HG03354 (cell line): ENCODE results near the gene SDHA.
A peak's percentile ranks its signal among the peaks of the same experiment; 100 is the strongest.
"Not testable (repeated sequence)": the region's sequence is repeated elsewhere in the genome, so short reads cannot be mapped to it uniquely, and the experiment has no call there.

Source experiments
- ATAC-seq: cut with Tn5 transposase; IDR thresholded peaks from one replicate; pipeline ENCODE4 v1.9.1; 2021; ENCODE audit warnings: mild to moderate bottlenecking; ENCODE audit not compliant: unreplicated experiment, poor library complexity, severe bottlenecking

The SDHA gene

DNA sequence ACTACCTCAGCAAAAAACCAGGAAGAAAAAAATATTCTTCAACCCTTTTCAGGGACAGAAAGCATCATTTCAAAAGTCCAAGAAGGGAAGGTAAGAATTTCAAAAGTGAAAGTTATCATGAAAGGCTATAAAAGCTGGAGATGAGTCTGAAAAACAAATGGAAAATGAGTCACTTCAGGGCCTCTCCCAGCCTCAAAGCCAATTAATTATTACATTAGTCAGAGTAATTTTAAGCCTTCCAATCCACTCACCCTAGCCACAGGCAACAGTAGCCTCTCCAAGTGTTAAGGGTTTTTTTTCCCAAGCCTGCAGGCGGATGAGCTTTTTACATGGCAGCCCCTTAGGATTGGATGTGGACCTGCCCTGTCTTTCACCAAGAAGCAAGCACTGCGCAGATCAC is 2.9 kb upstream of the SDHA start:
- ATAC-seq: not testable (repeated sequence)

- not testable (repeated sequence) for ATAC-seq
Measured at GRCh38 chr5:216076-216475, 2.0 kb upstream of the SDHA start.

- ATAC-seq: peak; percentile 32
Measured at GRCh38 chr5:218457-219291, 554 bp downstream of the SDHA start.

DNA sequence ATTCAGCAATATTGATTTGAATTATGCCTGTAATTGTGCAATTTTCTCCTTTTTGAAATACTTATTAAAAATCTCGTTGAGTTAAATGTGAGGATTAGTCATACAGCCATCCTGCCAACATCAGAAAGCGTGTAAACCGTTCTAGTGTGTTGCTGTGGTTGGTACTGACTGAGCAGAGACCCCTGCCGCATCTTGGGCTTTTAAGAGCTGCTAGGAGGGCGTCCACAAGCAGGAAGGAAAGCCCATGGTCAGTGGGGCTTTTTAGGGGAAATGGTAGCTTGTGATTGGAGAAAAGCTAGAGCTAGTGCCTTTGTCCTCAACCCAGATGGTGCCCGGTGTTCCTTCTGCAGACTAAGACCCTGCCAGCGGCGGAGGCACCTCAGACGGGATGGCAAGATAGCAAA is 1.3 kb downstream of the SDHA start:
- no peak for ATAC-seq

DNA sequence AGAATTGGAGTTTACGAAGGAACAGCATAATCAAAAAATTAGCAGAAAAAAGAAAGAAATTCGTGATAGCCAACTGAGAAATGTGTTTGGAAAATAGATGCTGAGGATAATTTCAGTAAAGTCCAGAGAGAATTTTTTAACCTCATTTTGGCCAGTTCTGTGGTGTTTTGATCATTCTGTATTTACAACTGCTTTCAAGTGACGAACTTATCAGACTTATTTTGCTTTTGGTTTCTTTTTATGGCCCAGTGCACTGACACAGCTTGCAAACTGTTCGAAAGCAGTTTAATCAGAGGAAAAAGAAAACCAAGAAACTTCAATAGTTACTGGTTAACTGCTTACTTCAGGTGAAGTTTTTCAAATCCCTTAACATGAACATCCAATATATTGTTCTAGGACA is 1.9 kb downstream of the SDHA start:
- ATAC-seq: no peak

- ATAC-seq: not testable (repeated sequence)
Measured at GRCh38 chr5:222951-223715, 5.0 kb downstream of the SDHA start.

DNA sequence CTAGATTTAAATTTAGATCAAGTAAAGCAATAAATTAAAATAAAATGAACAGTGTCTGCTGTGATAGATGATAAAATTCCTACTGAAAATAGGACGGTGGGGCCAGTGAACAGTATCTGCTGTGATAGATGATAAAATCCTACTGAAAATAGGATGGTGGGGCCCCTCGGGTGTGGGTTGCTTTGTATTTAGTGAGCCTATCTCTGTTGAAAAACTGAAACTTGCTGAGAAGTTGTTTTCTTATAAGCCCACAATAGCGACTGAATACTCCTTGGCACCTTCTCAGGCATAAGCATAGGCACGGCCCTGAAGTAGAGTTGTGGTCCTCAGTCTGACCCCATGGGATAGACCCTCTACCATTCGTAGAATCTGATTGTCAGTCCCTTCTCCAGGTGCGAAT is 5.7 kb downstream of the SDHA start:
- ATAC-seq: no peak

GRCh38 chr5:225334-225733 is 7.2 kb downstream of the SDHA start:
- no peak for ATAC-seq

DNA sequence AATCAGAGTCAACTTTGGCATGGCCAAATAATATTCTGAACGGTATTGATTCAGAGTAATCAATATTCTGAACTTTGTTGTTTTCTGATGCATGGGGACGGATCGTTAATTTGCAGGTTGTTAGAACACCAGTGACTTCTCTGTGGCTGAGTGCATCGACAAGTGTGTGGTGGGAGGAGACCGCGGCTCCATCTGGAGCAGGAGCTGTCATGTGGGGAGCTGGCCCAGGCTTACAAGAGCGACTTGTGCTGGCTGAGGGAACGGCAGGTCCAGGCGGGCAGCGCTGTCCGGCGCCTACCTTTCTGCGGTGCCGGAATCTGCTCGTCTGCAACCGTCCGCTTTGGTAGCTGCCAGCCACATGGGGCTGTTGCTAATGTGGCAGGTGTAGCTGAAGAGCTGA is 9.3 kb downstream of the SDHA start:
- not testable (repeated sequence) for ATAC-seq

- no peak for ATAC-seq
Measured at GRCh38 chr5:228886-229285, 10.8 kb downstream of the SDHA start.

GRCh38 chr5:230711-231110 is 12.6 kb downstream of the SDHA start:
- no peak for ATAC-seq

DNA sequence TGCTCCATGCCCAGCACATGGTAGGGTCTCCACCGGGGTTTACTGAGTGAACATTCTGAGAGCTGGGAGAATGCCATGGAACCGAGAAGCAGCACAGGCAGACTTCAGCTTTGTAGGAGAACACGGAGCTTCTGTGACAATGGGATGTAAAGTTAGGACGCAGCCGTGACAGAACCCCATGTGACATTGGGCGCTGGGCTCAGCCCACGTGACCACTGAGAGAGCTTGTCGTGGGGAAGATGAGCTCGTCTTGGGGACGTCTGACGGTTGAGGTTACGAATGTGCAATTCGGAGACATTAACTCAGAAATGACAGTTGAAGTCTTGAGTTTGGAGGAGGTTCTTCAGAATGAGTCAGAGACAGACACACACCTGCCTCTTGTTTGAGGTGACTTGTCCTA is 13.5 kb downstream of the SDHA start:
- no peak for ATAC-seq

GRCh38 chr5:233426-233825 is 15.3 kb downstream of the SDHA start:
- ATAC-seq: not testable (repeated sequence)

GRCh38 chr5:234450-234849 is 16.3 kb downstream of the SDHA start:
- no peak for ATAC-seq

- ATAC-seq: not testable (repeated sequence)
Measured at GRCh38 chr5:235527-235926, 17.4 kb downstream of the SDHA start.

DNA sequence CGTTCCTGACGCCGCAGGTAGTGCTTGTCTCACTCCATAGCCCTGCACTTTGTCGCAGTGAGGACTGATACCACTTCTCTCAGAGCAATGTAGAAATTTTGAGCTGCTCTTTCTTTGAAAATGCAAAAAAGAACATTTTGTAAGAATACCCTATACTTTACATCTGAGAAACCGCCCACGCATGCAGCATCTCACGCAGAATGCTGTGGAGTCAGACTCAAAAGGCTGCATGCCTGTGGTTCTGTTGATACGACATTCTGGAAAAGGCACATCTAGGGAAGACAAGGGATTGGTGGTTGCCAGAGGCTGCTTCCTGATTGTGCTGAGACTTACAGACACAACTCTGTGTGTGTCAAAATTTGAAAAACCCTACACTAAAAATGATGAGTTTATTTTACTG is 19.8 kb downstream of the SDHA start:
- ATAC-seq: not testable (repeated sequence)

DNA sequence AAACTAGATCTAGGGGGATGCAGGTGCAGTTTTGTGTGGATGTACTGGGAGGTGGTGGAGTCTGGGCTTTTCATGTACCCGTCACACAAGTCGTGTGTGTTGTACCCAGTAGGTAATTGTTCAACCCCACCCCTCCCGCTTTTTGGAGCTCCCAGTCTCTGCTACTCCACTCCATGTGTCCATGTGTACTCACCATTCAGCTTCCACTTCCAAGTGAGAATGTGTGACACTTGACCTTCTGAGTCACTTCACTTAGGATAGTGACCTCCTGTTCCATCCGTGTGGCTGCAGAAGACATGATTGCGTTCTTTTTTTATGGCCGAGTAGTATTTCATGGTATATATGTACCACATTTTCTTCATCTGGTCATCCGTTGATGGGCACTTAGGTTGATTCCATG is 22.4 kb downstream of the SDHA start:
- not testable (repeated sequence) for ATAC-seq

DNA sequence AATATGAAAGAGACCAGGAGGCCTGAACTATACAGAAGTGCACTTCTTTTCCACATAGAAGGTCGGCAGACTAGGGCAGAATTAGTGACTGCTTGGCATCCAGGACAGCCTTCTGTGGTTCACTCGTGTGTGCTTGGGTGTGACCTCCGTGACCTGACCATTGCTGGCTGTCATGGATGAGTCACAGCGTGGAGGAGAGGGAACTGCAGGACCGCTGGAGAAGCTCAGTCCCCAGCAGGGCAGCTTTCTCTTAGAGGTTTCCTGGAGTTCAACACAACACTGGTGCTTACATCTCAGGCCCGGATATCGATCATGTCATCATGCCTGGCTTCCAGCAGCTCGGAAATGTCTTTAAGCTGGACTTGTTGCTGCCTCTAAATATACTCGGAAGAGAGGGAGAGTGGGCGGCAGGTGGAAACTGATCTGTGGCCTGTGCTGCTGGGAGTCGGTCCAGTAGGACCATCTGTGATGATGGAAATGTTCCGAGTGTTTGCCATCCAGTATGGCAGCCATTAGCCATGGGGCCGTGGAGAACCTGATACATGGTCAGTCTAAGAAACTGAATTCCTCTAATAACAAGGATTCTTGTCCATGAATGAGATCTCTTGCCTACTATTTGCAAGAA is 23.0 kb downstream of the SDHA start:
- ATAC-seq: not testable (repeated sequence)

- ATAC-seq: not testable (repeated sequence)
Measured at GRCh38 chr5:243683-244367, 25.7 kb downstream of the SDHA start.

DNA sequence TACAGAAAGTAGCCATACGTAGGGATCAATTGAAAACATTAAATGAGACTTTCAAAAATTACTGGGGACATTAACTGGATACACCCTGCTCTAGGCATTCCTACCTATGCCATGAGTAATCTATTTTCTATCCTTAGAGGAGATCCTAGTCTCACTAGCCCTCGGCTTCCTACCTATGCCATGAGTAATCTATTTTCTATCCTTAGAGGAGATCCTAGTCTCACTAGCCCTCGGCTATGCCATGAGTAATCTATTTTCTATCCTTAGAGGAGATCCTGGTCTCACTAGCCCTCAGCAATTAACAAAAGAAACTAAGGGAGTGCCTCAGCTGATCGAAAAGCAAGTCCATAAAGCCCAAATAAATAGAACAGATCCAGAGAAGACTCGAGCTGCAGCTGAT is 27.6 kb downstream of the SDHA start:
- not testable (repeated sequence) for ATAC-seq
